SK-N-SH (cell line): ENCODE data around the gene MYL12A. TPM values are rescaled to one million over a fixed set of nuclear protein-coding genes. Genes with fewer than 3 reads are reported as not detected.

Experiments used
- CHD2 ChIP-seq: fragments of 150-350 bp; IDR thresholded peaks from 2 replicates; pipeline ENCODE4 v1.6.1; 2018; ENCODE audit warnings: low read length; ENCODE audit not compliant: partially characterized antibody
- EP300 ChIP-seq, 2 experiments: IDR thresholded peaks; 2 replicates each; pipeline versions ENCODE4 v1.4.0 to v1.6.1; 2012; ENCODE audit warnings: borderline replicate concordance in 1 of 2, low read depth in 1 of 2, low read length in 1 of 2
- FOSL2 ChIP-seq: IDR thresholded peaks from 2 replicates; pipeline ENCODE4 v1.4.0; 2012; ENCODE audit warnings: low read depth, mild to moderate bottlenecking, moderate library complexity, borderline replicate concordance
- FOXJ3 ChIP-seq: sonication (generic); formaldehyde crosslinking; IDR thresholded peaks from 2 replicates; pipeline ENCODE4 v1.5.1; 2020; ENCODE audit warnings: mild to moderate bottlenecking, missing genetic modification reagents
- FOXM1 ChIP-seq: IDR thresholded peaks from 2 replicates; pipeline ENCODE4 v1.4.0; 2012; ENCODE audit warnings: low read depth, mild to moderate bottlenecking
- GATA2 ChIP-seq: sonication (generic); formaldehyde crosslinking; IDR thresholded peaks from 2 replicates; pipeline ENCODE4 v1.5.0; 2020; ENCODE audit warnings: mild to moderate bottlenecking, missing genetic modification reagents
- JUND ChIP-seq: IDR thresholded peaks from 2 replicates; pipeline ENCODE4 v1.4.0; 2012
- MEF2A ChIP-seq: IDR thresholded peaks from 2 replicates; pipeline ENCODE4 v1.4.0; 2012; ENCODE audit warnings: low read depth, borderline replicate concordance
- MXI1 ChIP-seq: IDR thresholded peaks from 2 replicates; pipeline ENCODE4 v1.6.1; 2012; ENCODE audit warnings: mild to moderate bottlenecking, low read depth, low read length, improper control_type of control experiment
- NRF1 ChIP-seq: IDR thresholded peaks from 2 replicates; pipeline ENCODE4 v1.6.1; 2012; ENCODE audit warnings: low read depth, mild to moderate bottlenecking, low read length
- POLR2AphosphoS5 ChIP-seq: IDR thresholded peaks from 2 replicates; pipeline ENCODE4 v1.6.1; 2012; ENCODE audit warnings: low read depth, low read length
- RAD21 ChIP-seq: IDR thresholded peaks from 2 replicates; pipeline ENCODE4 v1.6.1; 2012; ENCODE audit warnings: mild to moderate bottlenecking, low read length
- RFX5 ChIP-seq: IDR thresholded peaks from 2 replicates; pipeline ENCODE4 v1.6.1; 2012; ENCODE audit warnings: mild to moderate bottlenecking, improper control_type of control experiment, low read length
- RXRA ChIP-seq: IDR thresholded peaks from 2 replicates; pipeline ENCODE4 v1.4.0; 2012; ENCODE audit warnings: low read depth, mild to moderate bottlenecking, borderline replicate concordance
- SMC3 ChIP-seq: IDR thresholded peaks from 2 replicates; pipeline ENCODE4 v1.6.1; 2012; ENCODE audit warnings: low read depth, low read length, improper control_type of control experiment
- TCF12 ChIP-seq: IDR thresholded peaks from 2 replicates; pipeline ENCODE4 v1.4.0; 2012
- YY1 ChIP-seq: IDR thresholded peaks from 2 replicates; pipeline ENCODE4 v1.4.0; 2012; ENCODE audit warnings: low read depth, mild to moderate bottlenecking
- polyA plus RNA-seq, 3 experiments: library from polyadenylated mRNA; depleted of rRNA; stranded (reverse); fragments of >200 nt; gene quantifications; 2 replicates each; pipeline ENCODE4 v1.2.3, GENCODE V29; 2012
- TF ChIP-seq, protein P1 (sequence below): IDR thresholded peaks from 2 replicates; pipeline ENCODE4 v1.6.1; 2012; ENCODE audit warnings: mild to moderate bottlenecking, low read depth, low read length, moderate library complexity
- TF ChIP-seq, protein P2 (sequence below): fragments of 150-350 bp; IDR thresholded peaks from 2 replicates; pipeline ENCODE4 v1.6.1; 2017; ENCODE audit warnings: antibody characterized with exemption, low read length, low read depth, borderline replicate concordance
- TF ChIP-seq, protein P3 (sequence below): IDR thresholded peaks from 2 replicates; pipeline ENCODE4 v1.4.0; 2012; ENCODE audit warnings: low read depth
- TF ChIP-seq, protein P4 (sequence below): IDR thresholded peaks from 2 replicates; pipeline ENCODE4 v1.4.0; 2012; ENCODE audit warnings: low read depth, borderline replicate concordance

MYL12A gene
- polyA plus RNA-seq, 1 of the 3 experiments (the other 2 are of a cell fraction): 448 TPM

DNA sequence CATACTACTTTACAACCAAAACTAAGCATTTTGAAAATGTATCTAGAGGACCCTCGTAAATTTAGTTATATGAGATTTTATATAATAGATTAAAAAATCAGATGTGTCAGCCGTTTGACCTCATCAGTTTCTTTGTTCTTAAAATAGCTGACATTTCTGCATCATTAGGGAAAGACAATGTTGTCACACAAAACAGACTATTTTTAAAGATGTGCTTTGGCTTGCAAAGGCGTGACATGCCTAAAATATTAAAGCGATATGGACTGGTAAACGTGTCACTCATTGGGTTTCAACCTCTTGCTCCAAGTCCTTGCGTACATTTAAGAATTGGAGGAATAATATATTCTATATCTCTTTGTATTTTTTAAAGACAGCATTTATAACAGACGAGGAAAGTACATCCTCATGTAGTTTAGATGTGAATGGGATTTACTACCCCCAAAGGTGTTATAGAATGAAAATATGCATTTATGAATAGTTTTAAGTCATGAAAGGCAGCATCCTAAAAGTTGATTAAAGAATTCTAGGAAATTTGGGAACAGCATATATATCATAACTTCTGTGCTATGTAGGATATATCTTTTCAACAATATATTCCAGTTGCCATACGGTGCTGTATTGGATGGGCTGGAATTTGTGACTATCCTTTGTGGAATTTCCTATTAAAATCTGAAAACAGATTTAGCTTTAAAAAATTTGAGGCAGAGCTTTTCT is 3.8 kb downstream of the MYL12A start (continued):
- TF ChIP-seq FOSL2 (peak; percentile 19; the same call in 1 of the 2 replicates), RAD21 (no peak), JUND (peak; percentile 35), RXRA (no peak), CHD2 (no peak), MXI1 (no peak), MEF2A (no peak), YY1 (no peak), GATA2 (CRISPR knock-in tag) (no peak), TCF12 (peak; percentile 4; the same call in 1 of the 2 replicates), SMC3 (no peak), FOXM1 (0 out of 2 replicates have a peak, but pooled peaks have one; percentile 13), POLR2AphosphoS5 (no peak; the same call in 1 of the 2 replicates), NRF1 (no peak), FOXJ3 (CRISPR knock-in tag) (no peak), EP300 (IDR thresholded peaks at IDR 0.05; ENCODE audit: borderline replicate concordance in 1 of 2, low read depth in 1 of 2, low read length in 1 of 2) (no peak), RFX5 (no peak)
- TF ChIP-seq, protein P1, sequence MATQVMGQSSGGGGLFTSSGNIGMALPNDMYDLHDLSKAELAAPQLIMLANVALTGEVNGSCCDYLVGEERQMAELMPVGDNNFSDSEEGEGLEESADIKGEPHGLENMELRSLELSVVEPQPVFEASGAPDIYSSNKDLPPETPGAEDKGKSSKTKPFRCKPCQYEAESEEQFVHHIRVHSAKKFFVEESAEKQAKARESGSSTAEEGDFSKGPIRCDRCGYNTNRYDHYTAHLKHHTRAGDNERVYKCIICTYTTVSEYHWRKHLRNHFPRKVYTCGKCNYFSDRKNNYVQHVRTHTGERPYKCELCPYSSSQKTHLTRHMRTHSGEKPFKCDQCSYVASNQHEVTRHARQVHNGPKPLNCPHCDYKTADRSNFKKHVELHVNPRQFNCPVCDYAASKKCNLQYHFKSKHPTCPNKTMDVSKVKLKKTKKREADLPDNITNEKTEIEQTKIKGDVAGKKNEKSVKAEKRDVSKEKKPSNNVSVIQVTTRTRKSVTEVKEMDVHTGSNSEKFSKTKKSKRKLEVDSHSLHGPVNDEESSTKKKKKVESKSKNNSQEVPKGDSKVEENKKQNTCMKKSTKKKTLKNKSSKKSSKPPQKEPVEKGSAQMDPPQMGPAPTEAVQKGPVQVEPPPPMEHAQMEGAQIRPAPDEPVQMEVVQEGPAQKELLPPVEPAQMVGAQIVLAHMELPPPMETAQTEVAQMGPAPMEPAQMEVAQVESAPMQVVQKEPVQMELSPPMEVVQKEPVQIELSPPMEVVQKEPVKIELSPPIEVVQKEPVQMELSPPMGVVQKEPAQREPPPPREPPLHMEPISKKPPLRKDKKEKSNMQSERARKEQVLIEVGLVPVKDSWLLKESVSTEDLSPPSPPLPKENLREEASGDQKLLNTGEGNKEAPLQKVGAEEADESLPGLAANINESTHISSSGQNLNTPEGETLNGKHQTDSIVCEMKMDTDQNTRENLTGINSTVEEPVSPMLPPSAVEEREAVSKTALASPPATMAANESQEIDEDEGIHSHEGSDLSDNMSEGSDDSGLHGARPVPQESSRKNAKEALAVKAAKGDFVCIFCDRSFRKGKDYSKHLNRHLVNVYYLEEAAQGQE: no peak
- TF ChIP-seq, protein P2, sequence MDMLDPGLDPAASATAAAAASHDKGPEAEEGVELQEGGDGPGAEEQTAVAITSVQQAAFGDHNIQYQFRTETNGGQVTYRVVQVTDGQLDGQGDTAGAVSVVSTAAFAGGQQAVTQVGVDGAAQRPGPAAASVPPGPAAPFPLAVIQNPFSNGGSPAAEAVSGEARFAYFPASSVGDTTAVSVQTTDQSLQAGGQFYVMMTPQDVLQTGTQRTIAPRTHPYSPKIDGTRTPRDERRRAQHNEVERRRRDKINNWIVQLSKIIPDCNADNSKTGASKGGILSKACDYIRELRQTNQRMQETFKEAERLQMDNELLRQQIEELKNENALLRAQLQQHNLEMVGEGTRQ: no peak
- TF ChIP-seq, protein P3, sequence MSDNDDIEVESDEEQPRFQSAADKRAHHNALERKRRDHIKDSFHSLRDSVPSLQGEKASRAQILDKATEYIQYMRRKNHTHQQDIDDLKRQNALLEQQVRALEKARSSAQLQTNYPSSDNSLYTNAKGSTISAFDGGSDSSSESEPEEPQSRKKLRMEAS: no peak
- TF ChIP-seq, protein P4, sequence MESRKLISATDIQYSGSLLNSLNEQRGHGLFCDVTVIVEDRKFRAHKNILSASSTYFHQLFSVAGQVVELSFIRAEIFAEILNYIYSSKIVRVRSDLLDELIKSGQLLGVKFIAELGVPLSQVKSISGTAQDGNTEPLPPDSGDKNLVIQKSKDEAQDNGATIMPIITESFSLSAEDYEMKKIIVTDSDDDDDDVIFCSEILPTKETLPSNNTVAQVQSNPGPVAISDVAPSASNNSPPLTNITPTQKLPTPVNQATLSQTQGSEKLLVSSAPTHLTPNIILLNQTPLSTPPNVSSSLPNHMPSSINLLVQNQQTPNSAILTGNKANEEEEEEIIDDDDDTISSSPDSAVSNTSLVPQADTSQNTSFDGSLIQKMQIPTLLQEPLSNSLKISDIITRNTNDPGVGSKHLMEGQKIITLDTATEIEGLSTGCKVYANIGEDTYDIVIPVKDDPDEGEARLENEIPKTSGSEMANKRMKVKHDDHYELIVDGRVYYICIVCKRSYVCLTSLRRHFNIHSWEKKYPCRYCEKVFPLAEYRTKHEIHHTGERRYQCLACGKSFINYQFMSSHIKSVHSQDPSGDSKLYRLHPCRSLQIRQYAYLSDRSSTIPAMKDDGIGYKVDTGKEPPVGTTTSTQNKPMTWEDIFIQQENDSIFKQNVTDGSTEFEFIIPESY: no peak
